Subcutaneous abdominal adipose tissue (tissue), 5 donors: ENCODE measurements around the gene PIGA.
A peak's percentile ranks its signal among the peaks of the same experiment; 100 is the strongest.

ENCODE experiments used
- H3K27ac ChIP-seq: one replicate; pipeline ENCODE4 v1.7.0; 2013; ENCODE audit warnings: low read depth, mild to moderate bottlenecking, inconsistent platforms, low read length, moderate library complexity
- H3K27me3 ChIP-seq, 5 donors: one replicate each; pipeline ENCODE4 v1.7.0; 2013; ENCODE audit warnings: low read length in 5 of 5, inconsistent platforms in 1 of 5; ENCODE audit not compliant: control insufficient read depth in 5 of 5, insufficient read depth in 4 of 5
- H3K36me3 ChIP-seq, 5 donors: one replicate each; pipeline ENCODE4 v1.7.0; 2013; ENCODE audit warnings: low read length in 5 of 5; ENCODE audit not compliant: control insufficient read depth in 5 of 5, insufficient read depth in 5 of 5
- H3K4me1 ChIP-seq, 5 donors: one replicate each; pipeline ENCODE4 v1.7.0; 2013; ENCODE audit warnings: low read length in 5 of 5, mild to moderate bottlenecking in 3 of 5, moderate library complexity in 1 of 5; ENCODE audit not compliant: control insufficient read depth in 5 of 5, insufficient read depth in 5 of 5
- H3K4me3 ChIP-seq, 5 donors: one replicate each; pipeline ENCODE4 v1.7.0; 2013; ENCODE audit warnings: low read length in 5 of 5, low read depth in 1 of 5
- H3K9ac ChIP-seq, 5 donors: one replicate each; pipeline ENCODE4 v1.7.0; 2013; ENCODE audit warnings: low read length in 5 of 5, mild to moderate bottlenecking in 4 of 5, moderate library complexity in 3 of 5
- H3K9me3 ChIP-seq, 5 donors: one replicate each; pipeline ENCODE4 v1.7.0; 2013; ENCODE audit warnings: low read length in 5 of 5; ENCODE audit not compliant: control insufficient read depth in 5 of 5
- donor health status: healthy.
- donor health status: healthy.
- donor health status: healthy.
- donor health status: healthy.
- donor health status: healthy.

Gene PIGA

DNA sequence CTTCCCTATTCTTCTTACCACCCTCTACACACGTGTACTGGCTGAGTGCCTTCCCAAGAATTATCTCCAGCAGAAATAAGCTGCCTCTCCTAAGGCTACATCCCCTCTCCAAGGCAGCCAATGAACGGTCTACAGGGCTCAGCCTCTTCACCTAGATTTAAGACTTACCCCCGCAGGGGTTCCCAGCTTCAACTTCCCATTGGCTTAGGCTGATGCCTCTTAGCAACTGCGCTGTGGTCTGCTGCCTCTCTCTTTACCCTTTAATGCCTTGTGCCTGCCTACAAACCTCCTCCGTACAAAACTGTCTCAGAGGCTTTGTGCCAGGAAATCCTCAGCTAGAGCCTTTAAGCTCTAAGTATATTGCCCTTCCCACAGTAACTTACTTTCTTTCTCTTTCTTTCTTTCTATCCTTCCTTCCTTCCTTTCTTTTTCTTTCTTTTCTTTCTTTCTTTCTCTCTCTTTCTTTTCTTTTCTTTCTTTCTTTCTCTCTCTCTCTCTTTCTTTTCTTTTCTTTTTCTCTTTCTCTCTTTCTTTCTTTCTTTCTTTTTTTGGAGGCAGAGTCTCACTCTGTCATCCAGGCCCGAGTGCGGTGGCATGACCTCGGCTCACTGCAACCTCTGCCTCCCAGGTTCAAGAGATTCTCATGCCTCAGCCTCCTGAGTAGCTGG is 15.1 kb upstream of the PIGA start:
- Histone ChIP-seq H3K9ac (no peak overlapping the region), H3K9me3 (no peaks in the 10 kb centered on the region), H3K36me3 (peaks cover 0 to 3% (median 0%) of the 10 kb centered on the region in 5 donors), H3K4me1 (peaks cover 0 to 2% (median 0%) of the 10 kb centered on the region in 5 donors), H3K27me3 (peaks cover 0 to 4% (median 3%) of the 10 kb centered on the region in 5 donors), H3K4me3 (no peak overlapping the region), H3K27ac (no peak overlapping the region)

DNA sequence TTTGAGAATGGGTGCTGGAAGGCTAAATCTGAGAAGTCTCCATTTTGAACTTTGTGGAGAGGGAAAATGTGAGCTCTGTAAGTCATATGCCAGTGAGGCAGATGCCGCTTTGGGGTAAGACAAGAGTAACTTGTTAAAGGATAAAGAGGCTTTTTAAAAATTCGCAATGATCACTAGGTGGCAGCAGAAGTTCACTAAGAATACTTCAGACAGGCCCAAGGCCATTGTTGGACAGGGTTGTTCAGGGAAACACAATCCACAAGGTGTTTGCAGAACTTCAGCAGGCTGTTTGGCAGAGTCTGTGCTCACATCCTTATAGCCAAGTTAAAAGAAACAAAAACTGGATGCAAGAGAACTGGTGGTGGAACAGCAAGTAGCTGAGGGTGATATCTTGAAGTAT is 13.7 kb upstream of the PIGA start:
- Histone ChIP-seq H3K27ac (no peak overlapping the region), H3K27me3 (peaks cover 0 to 4% (median 3%) of the 10 kb centered on the region in 5 donors), H3K9ac (no peak overlapping the region), H3K36me3 (peaks cover 0 to 3% (median 0%) of the 10 kb centered on the region in 5 donors), H3K4me3 (no peak overlapping the region), H3K9me3 (no peaks in the 10 kb centered on the region), H3K4me1 (peaks cover 0 to 2% (median 0%) of the 10 kb centered on the region in 5 donors)

DNA sequence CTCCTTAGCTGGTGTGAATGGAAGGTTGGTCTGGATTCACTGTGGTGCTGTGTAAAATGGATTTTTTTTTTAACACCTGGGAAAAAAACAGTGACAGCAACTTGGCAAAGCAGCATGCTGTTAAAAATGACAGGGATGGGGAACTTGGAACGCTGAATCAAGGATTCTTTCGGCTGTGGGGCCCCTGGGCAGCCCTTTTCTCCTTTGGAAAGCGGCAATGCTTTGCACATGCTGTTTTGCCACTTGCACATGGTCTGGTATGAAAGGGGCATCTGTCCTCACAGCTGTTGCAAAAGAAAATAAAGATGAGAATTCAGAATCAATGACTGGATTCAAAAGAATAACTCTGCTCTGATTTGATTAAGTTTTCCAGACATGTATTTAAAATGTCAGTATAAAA is 10.7 kb upstream of the PIGA start:
- Histone ChIP-seq H3K27ac (no peak overlapping the region), H3K36me3 (peaks cover 0 to 3% (median 0%) of the 10 kb centered on the region in 5 donors), H3K27me3 (peaks cover 0 to 6% (median 4%) of the 10 kb centered on the region in 5 donors), H3K4me3 (no peak overlapping the region), H3K4me1 (peaks cover 0 to 6% (median 0%) of the 10 kb centered on the region in 5 donors), H3K9me3 (no peaks in the 10 kb centered on the region), H3K9ac (no peak overlapping the region)

DNA sequence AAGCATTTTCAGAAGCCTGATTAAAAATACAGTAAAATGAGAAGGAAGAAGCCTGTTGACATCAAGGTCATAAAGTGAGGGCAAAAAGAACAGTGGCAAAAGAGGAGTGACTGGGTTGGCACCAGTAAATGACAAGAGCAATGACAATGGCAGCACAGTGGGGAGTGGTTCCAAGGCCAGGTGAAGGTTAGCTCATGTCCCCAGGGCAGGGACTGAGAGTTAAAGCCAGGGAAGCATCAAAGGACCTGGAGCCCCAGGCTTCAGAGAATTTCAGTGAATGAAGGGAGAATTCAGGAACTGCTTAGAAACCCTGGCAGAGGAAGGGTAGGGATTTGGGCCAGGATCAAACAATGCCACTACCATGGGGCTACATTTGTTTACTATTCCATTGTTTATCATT is 8.8 kb upstream of the PIGA start:
- Histone ChIP-seq H3K4me3 (no peak overlapping the region), H3K27me3 (peaks cover 0 to 5% (median 3%) of the 10 kb centered on the region in 5 donors), H3K9ac (no peak overlapping the region)

DNA sequence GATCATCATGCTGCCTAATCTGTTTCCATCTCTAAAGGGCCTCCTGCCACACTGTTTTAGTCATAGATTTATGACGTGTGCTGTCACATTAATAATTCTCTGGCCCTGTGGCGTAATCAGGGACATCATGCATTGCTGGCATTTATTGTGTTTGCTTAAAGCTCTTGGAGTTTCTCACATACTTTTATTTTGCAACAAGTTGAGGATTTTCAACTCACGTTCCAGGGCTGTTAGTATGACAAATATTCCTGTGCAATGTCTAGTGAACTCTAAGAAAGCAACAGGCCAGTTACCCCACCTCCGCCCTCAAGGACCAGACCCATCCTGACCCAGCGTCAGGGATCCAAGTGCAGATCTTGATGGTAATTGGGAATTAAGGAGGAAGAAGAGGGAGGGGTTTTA is 7.8 kb upstream of the PIGA start:
- H3K36me3 ChIP-seq = peaks cover 0 to 3% (median 0%) of the 10 kb centered on the region in 5 donors
- no peaks in the 10 kb centered on the region for H3K9me3 ChIP-seq
- H3K27me3 ChIP-seq = peaks cover 0 to 10% (median 4%) of the 10 kb centered on the region in 5 donors
- no peak overlapping the region for H3K27ac ChIP-seq
- peaks cover 0 to 4% (median 0%) of the 10 kb centered on the region in 5 donors for H3K4me1 ChIP-seq
- no peak overlapping the region for H3K4me3 ChIP-seq
- no peak overlapping the region for H3K9ac ChIP-seq

More for the DNA sequence above, 8.8 kb upstream of the PIGA start:
- Histone ChIP-seq H3K4me1 (peaks cover 0 to 4% (median 0%) of the 10 kb centered on the region in 5 donors), H3K9me3 (no peaks in the 10 kb centered on the region), H3K36me3 (peaks cover 0 to 3% (median 0%) of the 10 kb centered on the region in 5 donors), H3K27ac (no peak overlapping the region)

DNA sequence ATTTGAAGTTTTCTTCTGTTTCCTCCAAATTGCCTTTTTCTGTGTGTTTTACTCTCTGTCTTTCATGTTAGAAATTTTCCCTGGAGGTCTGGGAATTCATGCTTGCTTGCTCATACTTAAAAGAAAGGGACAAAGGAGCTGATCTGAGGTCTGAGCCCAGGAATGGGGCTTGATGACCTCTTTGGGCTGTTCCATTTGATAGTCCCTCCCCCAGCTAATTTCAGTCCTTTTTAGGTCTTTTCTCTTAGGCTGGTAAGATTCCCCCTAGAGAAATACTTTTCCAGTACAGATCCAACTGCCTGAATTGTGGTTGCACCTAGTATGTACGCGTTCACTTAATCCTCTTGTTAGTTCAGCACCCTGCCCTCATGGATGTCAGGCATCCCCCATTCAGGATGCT is 5.5 kb upstream of the PIGA start:
- Histone ChIP-seq H3K9ac (no peak overlapping the region), H3K4me1 (peaks cover 0 to 4% (median 3%) of the 10 kb centered on the region in 5 donors), H3K36me3 (peaks cover 0 to 2% (median 0%) of the 10 kb centered on the region in 5 donors), H3K27me3 (peaks cover 0 to 10% (median 2%) of the 10 kb centered on the region in 5 donors), H3K27ac (no peak overlapping the region), H3K4me3 (no peak overlapping the region), H3K9me3 (no peaks in the 10 kb centered on the region)

DNA sequence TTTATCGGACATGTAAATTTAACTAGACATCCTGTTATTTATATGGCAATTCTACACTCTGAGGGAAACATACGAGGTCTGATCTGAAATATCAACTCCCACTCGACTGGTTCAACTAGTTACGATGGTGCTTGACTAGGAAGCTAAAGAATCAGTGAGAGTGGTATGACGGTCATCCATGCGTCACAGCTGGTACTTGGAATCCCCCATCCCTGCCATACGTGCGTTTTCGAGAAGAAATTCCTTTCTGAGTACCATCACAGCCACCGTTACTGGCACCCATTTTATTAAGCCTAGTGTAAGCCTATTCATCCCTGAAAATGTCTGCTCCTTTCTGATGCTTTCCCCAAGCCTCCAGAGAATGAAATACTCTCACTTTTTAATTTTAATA is 695 bp upstream of the PIGA start:
- H3K27ac ChIP-seq = peak overlapping the region; percentile 67
- H3K4me3 ChIP-seq = peak overlapping the region in 4 of 5 donors; percentile 59 to 80 (median 62)

DNA sequence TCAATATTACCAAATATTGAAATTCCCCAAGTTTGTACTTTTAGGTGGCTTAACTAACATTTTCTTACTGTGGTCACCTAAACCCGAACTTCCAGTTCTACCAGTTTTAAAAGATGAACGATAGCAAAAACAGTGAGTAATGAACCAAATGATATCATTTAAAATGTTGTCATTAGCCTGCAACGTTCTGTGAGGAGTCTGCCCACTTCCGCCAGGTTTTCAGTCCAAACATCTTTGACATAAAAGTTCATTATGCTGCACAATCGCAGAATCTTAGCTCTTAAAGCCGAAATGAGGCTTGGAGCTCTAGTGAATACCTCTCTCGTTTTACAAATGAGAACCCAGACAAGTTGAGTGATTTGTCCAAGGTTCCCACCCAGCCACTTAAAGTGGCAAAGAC is 762 bp downstream of the PIGA start:
- H3K27ac ChIP-seq = peak overlapping the region; percentile 72
- H3K27me3 ChIP-seq = peaks cover 0 to 7% (median 0%) of the 10 kb centered on the region in 5 donors
- H3K4me1 ChIP-seq = peaks cover 0 to 9% (median 0%) of the 10 kb centered on the region in 5 donors
- H3K9ac ChIP-seq = peak overlapping the region; percentile 52 to 87 (median 78)
- H3K9me3 ChIP-seq = peaks cover 0 to 4% (median 3%) of the 10 kb centered on the region in 5 donors
- peaks cover 5 to 8% (median 6%) of the 10 kb centered on the region in 5 donors for H3K36me3 ChIP-seq
- peak overlapping the region; percentile 59 to 83 (median 79) for H3K4me3 ChIP-seq

More for the DNA sequence above, 695 bp upstream of the PIGA start:
- Histone ChIP-seq H3K9ac (peak overlapping the region in 1 of 5 donors; percentile 19), H3K36me3 (peaks cover 4 to 7% (median 5%) of the 10 kb centered on the region in 5 donors), H3K4me1 (peaks cover 0 to 9% (median 0%) of the 10 kb centered on the region in 5 donors), H3K27me3 (peaks cover 0 to 8% (median 0%) of the 10 kb centered on the region in 5 donors), H3K9me3 (peaks cover 0 to 4% (median 3%) of the 10 kb centered on the region in 5 donors)

DNA sequence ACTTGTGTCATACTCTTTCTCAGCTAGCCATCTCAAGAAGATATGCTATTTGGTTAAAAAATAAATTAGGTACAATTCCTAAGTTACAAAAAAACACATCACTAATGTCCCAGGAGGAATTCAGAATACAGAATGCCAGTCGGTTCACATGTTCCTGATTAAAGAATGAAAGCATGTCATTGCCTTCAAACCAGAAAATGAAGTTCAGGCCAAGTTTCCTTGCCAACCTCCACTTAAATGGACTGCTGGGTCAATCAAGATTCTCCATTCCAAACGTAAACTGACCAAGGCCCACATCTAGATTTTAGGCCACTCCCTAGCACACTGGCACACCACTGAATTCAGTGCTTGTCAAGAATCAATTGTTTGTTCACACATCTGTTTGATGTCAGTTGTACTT is 6.5 kb downstream of the PIGA start:
- H3K4me1 ChIP-seq = no peaks in the 10 kb centered on the region
- peaks cover 5 to 13% (median 6%) of the 10 kb centered on the region in 5 donors for H3K36me3 ChIP-seq
- H3K4me3 ChIP-seq = no peak overlapping the region
- H3K27ac ChIP-seq = no peak overlapping the region
- peaks cover 0 to 8% (median 0%) of the 10 kb centered on the region in 5 donors for H3K27me3 ChIP-seq
- H3K9ac ChIP-seq = no peak overlapping the region
- H3K9me3 ChIP-seq = no peaks in the 10 kb centered on the region

DNA sequence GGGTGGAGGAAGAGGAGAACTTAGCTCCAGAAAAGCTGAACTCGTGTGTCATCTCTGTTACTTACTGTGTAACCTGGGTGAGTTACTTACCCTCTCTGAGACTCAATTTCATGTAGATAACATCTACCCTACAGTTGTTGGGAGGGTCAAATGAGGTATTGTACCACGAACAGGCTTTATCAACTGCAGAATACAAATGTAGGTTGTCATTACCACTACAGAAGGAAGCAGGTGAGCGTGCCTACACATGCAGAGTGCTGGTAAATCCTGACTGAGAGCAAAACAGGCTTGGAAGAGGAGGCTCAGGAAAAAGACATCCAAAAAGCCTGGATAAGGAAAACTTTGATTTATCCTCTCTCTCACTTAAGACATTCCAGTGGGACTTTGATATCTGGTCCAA is 7.2 kb downstream of the PIGA start:
- H3K9ac ChIP-seq = no peak overlapping the region
- H3K4me1 ChIP-seq = no peaks in the 10 kb centered on the region
- no peak overlapping the region for H3K4me3 ChIP-seq
- no peaks in the 10 kb centered on the region for H3K9me3 ChIP-seq
- peaks cover 0 to 8% (median 0%) of the 10 kb centered on the region in 5 donors for H3K27me3 ChIP-seq
- no peak overlapping the region for H3K27ac ChIP-seq
- H3K36me3 ChIP-seq = peaks cover 5 to 16% (median 8%) of the 10 kb centered on the region in 5 donors
